ENCODE measurements around the gene C2CD4A. TPM values are rescaled to one million over a fixed set of nuclear protein-coding genes. Genes with fewer than 3 reads are reported as not detected.
"Not testable (repeated sequence)": the region's sequence is repeated elsewhere in the genome, so short reads cannot be mapped to it uniquely, and the experiment has no call there.

The C2CD4A gene
- total RNA-seq, result not detected in 2 replicates
- polyA plus RNA-seq (2012), result not detected

GRCh38 chr15:62066663-62067447 is at the start of gene C2CD4A:
Gene C2CD4A, plus strand, starts transcription at chr15:62066977. Its CDS starts 637 bp downstream, at chr15:62067614.
- peak; percentile 50 for DNase-seq (ENCODE audit: low read depth)

GRCh38 chr15:62020576-62021160 is 46.1 kb upstream of the C2CD4A start:
- DNase-seq (ENCODE audit: low read depth), result no peak

DNA sequence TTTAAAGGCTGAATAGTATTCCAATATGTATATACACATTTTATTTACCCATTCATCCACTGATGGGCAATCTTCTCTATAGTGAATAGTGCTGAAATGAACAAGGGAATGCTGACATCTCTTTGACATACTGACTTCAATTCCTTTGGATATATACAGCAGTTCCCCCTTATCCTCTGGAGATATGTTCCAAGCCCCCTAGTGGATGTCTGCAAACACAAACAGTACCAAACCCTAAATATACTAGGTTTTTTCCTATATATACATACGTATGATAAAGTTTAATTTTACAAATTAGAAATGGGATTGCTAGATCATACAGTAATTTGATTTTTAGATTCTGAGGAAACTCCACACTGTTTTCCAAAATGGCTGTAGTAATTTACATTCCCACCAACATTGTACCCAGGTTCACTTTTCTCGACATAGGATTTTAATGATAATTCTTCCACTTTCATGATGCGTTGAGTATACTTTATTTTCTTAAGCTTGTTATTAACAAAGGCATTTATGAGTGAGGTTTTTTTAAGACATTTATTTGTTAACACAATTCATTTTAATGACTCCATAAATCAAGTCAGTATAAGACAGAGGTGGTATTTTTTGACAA is 44.7 kb upstream of the C2CD4A start:
- no peak for DNase-seq (ENCODE audit: low read depth)

DNA sequence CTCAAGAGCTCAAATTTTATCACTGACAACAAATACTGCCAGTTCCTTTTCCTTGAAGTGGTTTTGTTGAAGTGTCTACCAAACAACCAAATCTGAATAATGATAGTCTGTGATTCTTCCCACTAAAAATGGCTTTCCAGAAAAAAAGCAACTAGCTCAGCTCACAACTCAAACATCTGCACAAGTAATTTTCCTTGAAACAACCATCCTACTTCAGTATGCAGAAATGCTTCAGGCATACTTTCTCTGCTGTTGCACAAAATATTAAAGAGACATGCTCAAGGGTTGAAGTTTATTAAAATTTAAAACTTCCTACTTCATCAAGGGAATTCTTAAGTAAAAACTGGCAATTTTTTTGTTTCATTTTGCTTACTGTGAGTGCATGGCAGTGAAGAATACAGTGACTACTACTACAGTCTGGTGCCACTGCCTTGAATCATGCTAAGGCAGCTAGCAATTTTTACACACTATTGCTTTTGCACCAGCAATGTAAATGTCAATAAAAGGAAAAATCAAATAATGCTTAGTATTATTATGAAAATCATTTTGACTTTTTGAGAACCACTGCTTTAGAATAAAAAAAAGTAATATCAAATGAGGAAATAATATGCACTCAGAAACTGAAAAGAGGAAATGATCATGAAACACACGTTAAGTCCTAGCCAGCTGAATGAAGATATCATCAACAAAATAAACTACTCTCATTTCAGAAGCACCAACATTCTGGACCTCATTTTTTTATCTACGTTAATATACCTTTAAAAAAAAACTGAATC is 40.1 kb upstream of the C2CD4A start:
- no peak for DNase-seq (ENCODE audit: low read depth)

GRCh38 chr15:62027263-62027565 is 39.6 kb upstream of the C2CD4A start:
- DNase-seq (ENCODE audit: low read depth), result no peak

- DNase-seq (ENCODE audit: low read depth), result no peak
Measured at GRCh38 chr15:62027916-62028315, 38.9 kb upstream of the C2CD4A start.

GRCh38 chr15:62035256-62035924 is 31.4 kb upstream of the C2CD4A start:
- peak; percentile 62 for DNase-seq (ENCODE audit: low read depth)

DNA sequence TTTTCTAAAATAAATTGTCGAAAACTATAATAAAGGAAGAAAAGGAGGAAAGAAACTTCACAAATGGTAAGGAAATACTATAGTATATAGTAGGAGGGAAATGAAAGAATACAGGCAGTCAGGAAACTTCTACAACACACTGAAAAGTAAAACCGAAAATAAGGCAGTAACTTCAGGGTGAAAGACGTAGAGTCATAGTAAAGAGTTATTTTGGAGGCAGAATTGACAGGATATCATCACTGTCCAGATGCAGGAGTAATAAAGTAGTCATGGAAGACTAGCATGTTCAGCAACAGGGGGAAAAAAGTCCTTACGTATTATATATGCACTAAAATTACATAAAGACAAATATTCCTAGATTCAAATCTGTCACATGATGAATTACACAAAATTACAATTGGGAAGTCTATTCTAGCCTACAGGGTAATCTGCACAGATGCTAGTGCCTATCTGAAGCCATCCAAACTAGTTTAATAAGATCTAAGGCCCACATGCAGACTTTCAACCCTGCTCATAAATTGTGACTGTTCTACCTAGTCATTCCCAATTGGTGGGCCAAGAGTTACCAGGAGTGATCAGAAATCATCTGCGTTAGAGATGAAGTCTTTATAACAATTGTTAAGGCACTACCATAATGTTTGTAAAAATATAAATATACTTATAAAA is 20.6 kb upstream of the C2CD4A start:
- no peak for DNase-seq (ENCODE audit: low read depth)

DNA sequence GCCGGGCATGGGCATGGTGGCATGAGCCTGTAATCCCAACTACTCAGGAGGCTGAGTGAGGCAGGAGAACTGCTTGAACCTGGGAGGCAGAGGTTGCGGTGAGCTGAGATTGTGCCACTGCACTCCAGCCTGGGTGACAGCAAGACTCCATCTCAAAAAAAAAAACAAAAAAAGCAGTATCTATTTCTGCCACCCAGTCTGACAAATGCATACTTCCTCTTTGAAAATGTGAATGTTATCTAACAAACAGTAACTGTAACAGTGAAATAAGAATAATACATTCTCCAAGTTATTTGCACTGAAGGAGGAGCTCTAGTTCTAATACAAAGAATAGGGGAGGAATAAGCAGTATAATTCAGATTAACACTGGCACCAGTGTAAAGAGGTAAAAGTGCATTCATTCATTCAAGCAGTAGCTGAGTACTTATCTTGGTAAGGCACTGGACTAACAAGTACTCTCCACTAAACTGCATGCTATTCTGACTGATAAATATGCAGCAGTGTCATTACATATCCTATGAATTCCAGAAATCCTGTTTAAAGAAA is 19.4 kb upstream of the C2CD4A start:
- DNase-seq (ENCODE audit: low read depth), result no peak

DNA sequence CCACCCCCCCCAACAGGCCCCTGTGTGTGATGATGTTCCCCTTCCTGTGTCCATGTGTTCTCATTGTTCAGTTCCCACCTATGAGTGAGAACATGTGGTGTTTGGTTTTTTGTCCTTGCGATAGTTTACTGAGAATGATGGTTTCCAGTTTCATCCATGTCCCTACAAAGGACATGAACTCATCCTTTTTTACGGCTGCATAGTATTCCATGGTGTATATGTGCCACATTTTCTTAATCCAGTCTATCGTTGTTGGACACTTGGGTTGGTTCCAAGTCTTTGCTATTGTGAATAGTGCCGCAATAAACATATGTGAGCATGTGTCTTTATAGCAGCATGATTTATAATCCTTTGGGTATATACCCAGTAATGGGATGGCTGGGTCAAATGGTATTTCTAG is 18.5 kb upstream of the C2CD4A start:
- DNase-seq (ENCODE audit: low read depth), result not testable (repeated sequence)

DNA sequence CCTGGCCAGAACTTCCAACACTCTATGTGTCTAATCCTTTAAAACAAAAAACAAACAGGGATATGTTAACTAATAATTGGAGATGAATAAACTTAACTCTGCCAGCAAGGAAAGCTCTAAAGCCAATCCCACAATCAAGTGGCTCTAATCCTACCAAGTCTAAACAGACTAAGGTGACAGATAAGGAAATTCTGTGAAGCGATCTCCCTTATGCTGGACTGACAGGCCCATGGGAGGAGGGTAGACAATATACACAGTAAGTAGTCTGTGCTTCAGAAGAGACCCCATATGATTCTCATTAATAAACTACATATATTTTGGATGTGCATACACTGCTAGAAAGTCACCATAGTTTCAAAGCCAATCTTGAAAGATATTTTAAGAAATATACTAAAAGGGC is 16.7 kb upstream of the C2CD4A start:
- no peak for DNase-seq (ENCODE audit: low read depth)

GRCh38 chr15:62051166-62051565 is 15.6 kb upstream of the C2CD4A start:
- no peak for DNase-seq (ENCODE audit: low read depth)

GRCh38 chr15:62052713-62053112 is 14.1 kb upstream of the C2CD4A start:
- DNase-seq (ENCODE audit: low read depth), result no peak

- peak; percentile 69 for DNase-seq (ENCODE audit: low read depth)
Measured at GRCh38 chr15:62053439-62054085, 13.2 kb upstream of the C2CD4A start.

GRCh38 chr15:62054979-62055378 is 11.8 kb upstream of the C2CD4A start:
- no peak for DNase-seq (ENCODE audit: low read depth)

- no peak for DNase-seq (ENCODE audit: low read depth)
Measured at GRCh38 chr15:62057341-62057980, 9.3 kb upstream of the C2CD4A start.

DNA sequence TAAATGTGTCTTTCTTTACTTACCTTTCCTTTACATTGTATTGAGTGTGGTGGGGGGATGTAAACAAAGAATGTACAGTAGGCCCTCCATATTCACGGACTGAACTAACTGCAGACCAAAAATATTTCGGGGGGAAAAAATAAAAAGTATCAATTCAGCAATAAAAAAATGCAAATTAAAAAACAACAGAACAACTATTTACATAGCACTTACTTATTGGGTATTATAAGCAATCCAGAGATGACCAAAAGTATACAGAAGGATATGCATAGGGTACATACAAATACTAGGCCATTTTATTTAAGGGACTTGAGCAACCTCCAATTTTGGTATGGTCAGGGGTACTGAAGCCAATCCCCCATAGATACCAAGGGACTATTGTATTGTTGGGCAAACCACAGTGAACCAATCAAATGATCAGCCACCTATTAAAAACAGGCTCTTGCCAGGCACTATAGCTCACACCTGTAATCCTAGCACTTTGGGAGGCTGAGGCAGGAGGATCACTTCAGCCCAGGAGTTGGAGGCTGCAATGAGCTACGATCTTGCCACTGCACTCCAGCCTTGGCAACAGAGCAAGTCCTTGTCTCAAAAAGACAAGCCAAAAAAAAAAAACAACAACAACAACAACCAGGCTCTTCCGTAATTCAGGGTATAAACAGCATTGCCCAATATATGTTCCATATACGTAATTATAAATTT is 8.3 kb upstream of the C2CD4A start:
- no peak for DNase-seq (ENCODE audit: low read depth)

DNA sequence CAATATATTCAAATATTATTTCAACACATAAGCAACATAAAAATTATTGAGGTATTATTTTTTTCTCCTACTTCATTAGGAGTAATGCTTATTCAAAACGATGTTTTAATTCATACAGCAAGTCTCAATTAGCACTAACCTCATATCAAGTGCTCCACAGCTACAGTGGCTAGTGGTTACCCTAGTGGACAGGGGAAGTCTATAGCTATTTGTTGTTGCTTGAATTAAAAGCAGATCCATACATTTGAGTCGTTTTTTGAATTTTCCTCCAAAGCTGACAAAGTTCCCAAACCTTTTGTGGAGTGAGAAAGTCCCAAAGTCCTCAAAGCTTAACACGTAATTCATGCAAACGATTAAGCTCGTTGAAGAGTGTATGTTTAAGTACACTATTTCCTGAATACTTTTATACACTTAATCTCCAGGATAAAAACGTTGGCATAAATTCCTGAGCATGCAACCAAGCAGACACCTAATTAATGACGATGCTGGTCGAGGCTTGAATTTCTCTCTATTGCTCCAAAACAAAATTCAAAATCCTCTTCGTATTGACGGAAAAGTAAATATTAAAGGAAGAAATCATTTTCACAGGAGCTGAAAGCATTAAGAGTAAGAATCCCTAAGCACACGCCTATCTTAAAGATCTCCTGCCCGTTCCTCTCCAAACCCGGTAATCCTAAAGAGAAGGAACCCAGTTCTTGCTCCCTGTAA is 7.5 kb upstream of the C2CD4A start:
- DNase-seq (ENCODE audit: low read depth), result no peak
